Measurements from ENCODE around the gene TCP11L2.

DNA sequence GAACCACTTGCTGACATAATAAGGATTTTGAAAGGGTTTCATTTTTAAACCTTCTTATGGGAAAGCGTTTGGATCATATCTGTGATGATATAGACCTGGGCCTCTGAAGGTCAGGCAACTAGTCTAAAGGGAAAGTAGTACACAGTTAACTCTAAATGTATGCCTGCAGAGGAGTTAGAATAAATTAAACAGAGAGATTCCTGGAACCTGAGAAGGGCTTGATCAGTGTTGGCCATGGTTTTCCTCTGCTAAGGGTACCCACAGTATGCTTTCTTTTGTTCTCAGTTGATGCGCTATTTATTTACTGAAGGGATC, 40.6 kb downstream of the TCP11L2 start:
- TF ChIP-seq, protein P1, sequence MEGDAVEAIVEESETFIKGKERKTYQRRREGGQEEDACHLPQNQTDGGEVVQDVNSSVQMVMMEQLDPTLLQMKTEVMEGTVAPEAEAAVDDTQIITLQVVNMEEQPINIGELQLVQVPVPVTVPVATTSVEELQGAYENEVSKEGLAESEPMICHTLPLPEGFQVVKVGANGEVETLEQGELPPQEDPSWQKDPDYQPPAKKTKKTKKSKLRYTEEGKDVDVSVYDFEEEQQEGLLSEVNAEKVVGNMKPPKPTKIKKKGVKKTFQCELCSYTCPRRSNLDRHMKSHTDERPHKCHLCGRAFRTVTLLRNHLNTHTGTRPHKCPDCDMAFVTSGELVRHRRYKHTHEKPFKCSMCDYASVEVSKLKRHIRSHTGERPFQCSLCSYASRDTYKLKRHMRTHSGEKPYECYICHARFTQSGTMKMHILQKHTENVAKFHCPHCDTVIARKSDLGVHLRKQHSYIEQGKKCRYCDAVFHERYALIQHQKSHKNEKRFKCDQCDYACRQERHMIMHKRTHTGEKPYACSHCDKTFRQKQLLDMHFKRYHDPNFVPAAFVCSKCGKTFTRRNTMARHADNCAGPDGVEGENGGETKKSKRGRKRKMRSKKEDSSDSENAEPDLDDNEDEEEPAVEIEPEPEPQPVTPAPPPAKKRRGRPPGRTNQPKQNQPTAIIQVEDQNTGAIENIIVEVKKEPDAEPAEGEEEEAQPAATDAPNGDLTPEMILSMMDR (conservative IDR thresholded peaks at IDR 0.05; ENCODE audit: low read length) = no peak
- no peak for TF ChIP-seq EZH2phosphoT487 (IDR thresholded peaks at IDR 0.05; ENCODE audit: borderline replicate concordance)

All from Loucy (cell line).